Stimulated activated CD4-positive, alpha-beta T cell treated with anti-CD3 and anti-CD28 coated beads, TNF-alpha, amount 100 ng/mL, for 48 hours (primary cell): ENCODE data around the gene GPATCH11.

Experiments used
- DNase-seq, 3 donors: peaks; one replicate each; pipeline ENCODE4 v3.0.0-alpha.2; 2020; ENCODE audit warnings: low read depth in 3 of 3

Gene GPATCH11

DNA sequence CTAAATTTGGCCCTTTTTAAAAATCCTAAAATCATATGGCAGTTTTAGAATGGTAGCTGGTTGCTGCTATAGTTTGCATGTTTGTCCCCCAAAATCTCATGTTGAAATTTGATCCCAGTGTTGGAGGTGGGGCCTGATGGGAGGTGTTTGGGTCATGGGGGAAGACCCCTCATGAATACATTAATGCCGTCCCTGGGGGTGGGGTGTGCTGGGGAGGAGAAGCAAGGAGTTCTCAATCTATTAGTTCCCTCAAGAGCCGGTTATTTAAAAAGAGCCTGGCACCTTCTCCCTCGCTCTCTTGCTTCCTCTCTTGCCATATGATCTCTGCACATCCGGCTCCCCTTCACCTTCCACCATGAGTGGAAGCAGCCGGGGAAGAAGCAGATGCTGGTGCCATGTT lies 20.8 kb downstream of the GPATCH11 start:
- DNase-seq = no peak

DNA sequence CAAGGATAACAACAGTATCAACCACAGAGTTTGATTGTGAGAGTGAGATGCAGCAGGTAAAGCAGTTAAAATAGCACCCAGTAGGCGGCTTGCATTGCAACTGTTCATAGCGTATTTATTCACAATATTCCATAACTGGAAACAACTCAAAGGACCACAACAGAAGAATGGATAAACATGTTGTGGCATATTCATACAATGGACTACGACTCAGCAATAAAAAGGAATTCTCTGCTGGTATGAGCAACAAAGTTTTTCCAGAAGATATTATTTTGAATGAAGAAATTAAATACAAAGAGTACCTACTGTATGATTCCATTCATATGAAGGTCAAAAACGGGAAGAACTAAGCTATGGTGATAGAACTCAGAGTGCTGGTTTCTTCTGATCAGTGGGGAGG lies 25.2 kb downstream of the GPATCH11 start:
- no peak for DNase-seq

DNA sequence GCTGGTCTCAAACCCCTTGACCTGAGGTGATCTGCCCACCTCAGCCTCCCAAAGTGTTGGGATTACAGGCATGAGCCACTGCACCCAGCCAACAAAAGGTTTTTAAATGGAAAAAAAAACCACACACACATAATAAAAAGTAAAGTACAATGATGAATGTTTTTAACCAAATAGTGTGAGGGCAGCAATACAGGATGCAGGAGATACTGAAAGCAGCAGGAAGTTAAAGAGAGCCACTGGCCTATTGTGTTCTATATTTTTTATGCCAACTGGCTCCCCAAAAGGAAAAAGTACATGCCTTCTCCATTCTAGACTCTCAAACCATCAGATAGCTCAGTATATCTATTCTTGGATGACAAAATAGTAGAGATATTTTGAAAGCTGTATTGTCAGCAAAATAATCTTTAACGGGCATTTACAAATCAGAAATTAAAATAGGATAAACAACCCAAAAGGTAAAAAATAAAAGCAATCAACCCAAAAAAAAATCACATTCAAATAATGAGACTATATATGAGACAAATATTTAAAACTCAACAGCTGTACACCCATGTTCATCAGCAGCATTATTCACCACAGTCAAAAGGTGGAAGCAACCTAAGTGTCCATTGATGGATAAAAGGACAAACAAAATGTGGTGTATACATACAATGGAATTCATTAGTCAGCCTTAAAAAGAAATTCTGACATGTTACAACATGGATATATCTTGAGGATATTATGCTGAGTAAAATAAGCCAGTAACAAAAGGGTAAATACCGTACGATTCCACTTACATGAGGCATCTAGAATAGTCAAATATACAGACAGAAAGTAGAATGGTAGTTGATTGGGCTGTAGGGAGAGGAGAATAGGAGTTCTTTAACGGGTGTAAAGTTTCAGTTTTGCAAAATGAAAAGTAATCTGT lies 26.2 kb downstream of the GPATCH11 start:
- no peak for DNase-seq

DNA sequence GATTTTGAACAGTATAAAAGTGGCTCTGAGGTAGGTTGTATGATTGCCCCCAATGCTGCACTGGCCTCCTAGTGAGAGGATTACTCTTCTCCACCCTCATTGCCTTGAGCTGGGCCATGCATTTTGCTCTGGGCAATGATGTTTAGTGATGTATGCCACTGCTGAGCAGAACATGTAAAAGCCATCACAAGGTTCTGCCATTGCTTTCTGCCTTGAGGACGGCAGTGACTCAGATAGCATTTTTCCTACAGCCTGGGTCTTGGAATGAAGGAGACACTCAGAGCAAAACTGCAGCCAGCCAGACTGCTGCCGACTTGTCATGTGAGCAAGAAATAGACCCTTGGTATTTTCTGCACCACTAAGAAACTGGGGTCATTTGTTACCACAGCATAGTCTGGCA lies 27.6 kb downstream of the GPATCH11 start:
- DNase-seq = no peak

DNA sequence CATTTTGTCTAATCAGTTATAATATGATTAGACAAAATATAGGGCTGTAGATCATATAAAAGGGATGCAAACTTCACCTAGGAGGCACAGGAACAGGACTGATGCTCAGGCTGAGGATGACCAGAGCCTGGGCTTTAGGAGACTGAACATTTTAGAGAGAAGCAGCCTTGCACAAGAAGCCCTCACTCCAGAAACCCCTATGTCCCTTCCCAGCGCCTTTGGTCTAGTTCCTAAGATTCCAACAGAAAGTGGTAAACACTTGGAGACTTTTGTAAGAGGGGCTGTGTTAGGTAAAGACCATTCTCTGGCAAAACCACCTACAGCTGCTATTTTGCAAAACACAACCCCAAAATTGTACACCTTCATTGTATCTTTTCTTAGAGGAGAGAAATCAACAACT lies 33.2 kb downstream of the GPATCH11 start:
- DNase-seq = no peak

DNA sequence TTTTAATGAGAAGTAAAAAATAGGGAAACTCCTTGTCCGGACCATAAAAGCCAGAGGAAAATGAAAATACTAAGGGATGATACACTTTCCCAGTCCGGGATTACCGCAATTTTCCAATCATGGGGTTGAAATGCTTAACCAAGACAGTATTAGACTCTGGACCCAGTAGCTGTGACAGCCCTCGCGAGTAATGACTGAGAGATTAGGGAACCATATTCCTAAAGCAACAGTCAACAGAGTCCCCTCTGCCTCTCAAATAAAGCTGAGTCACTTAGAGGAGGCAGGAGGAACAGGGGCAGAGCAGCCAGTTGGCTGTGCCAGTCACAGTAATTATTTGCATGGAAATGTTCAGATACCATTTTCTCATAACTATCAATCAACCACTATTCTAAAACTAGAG lies 34.8 kb downstream of the GPATCH11 start:
- no peak for DNase-seq

DNA sequence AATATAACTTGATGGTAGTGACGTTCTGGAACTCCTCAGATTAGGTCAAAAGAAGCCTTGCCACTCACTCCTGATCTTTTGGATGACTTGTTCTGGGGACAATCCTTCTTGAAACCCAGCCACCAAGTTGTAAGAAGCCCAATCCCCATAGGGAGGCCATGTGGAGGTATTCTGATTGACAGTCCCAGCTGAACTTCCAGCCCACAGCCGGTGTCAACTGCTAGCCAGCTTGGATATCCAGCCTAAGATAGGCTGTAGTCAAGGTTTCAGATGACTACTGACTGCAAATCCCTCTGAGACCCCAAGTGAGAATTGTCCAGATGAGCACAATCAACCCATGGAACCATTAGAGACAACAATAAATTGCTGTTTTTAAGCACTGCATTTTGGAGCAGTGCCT lies 41.1 kb downstream of the GPATCH11 start:
- no peak for DNase-seq

DNA sequence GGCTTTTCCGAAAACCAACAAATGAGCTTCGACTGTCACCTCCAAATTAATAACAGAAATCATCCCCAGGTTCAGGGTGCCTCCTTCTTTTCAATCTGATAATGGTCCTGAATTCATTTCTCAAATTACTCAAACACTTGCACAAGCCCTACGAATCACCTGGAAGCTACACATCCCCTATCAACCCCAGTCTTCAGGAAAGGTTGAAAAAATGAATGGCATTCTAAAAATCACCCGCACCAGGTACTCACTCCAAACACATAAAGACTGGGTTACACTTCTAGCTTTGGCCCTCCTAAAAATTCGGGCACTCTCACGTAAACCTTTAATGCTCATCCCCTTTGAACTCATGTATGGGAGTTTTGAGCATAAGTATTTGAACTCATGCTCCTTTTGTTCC lies 48.6 kb downstream of the GPATCH11 start:
- no peak for DNase-seq

DNA sequence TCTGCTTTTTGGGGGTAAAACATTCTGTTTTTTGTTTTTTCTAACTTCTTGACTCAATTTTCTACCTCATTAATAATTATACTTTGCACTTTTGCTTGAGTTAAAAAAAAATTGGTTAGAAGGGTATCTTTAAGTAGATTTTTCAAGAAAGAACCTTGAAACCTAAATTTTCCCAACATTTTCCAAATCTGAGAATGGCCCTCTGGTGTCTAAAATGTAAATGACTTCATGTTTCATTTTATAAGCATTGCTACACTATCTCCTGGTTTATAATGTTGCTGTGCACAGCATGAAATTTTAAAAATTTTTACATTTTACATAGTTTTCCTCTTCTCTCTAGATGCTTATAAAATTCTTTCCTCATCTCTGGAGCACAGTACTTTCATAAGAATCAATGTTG lies 58.2 kb downstream of the GPATCH11 start:
- DNase-seq = no peak

DNA sequence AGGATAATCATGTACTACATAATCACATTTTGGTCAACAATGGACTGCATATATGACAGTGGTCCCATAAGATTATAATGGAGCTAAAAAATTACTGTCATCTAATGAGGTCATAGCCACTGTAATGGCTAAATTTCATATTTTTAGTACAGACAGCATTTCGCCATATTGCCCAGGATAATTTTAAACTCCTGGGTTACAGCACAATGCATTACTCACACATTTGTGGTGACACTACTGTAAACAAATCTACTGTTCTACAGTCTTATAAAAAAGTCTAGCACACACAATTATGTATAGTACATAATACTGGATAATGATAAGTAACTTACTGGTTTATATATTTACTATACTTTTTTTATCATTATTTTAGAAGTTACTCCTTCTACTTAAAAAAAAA lies 59.7 kb downstream of the GPATCH11 start:
- DNase-seq = no peak

DNA sequence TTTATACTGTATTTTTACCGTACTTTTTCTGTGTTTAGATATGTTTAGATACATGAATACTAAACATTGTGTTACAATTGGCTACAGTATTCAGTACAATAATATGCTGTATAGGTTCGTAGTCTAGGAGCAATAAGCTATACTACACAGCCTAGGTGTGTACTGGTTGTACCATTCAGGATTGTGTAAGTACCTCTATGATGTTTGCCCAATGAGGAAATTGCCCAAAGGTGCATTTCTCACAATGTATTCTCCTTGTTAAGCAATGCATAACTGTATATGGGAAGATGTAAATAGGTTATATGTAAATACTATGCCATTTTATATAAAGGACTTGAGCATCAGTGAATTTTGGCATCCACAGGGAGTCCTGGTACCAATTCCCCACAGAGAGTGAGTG lies 61.7 kb downstream of the GPATCH11 start:
- DNase-seq = no peak

DNA sequence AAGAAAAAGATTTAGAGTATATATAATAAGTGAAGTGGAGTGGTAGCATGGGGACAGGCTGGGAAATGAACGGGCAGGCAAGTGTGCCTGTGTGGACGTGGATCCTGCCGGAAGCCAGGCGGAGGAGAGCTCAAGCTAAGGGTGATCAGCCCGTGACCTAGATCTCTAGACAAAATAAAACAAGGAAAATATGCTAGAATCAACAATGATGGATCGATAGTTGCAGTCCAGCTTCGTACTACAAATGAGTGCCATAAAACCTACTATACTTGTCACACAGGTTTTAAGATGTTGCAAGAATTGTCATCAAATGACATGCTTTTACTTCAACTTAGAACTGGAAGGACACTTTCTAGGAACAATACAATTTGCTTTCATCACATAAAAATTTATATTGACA lies 64.0 kb downstream of the GPATCH11 start:
- no peak for DNase-seq
